ENCODE measurements around the gene MKNK1.

- TF ChIP-seq GABPA (IDR thresholded peaks at IDR 0.05; ENCODE audit: low read depth) (no peak), CTCF (IDR thresholded peaks at IDR 0.05; ENCODE audit: insufficient read depth, low read length) (no peak)
These were observed 47.2 kb downstream of the MKNK1 start for GRCh38 chr1:46556822-46557221.

Measured in HL-60 (cell line).